ENCODE results near the gene SIPA1L2.

SIPA1L2 gene

GRCh38 chr1:232630047-232630893 is at the start of gene SIPA1L2:
Gene SIPA1L2 (minus strand): TSS chr1:232630133. CDS start chr1:232515339, 114,794 bp downstream.
- Histone ChIP-seq H3K27ac (peak within 1 kb of the TSS; percentile 88), H3K9me3 (no peaks in the 10 kb centered on the region), H3K4me1 (peaks cover 0 to 15% (median 3%) of the 10 kb centered on the region in 4 donors), H3K36me3 (no peaks in the 10 kb centered on the region), H3K27me3 (no peaks in the 10 kb centered on the region), H3K4me3 (peak within 1 kb of the TSS; percentile 70 to 92)
- intact Hi-C loops (cut with DNase I; ENCODE audit: low total_unique reads), result loop anchor here (10.0 kb wide), 1 partner anchor 765 kb away; no protein-coding TSS in a partner anchor
- DNase-seq, result peak; percentile 93 to 96
- TF ChIP-seq CTCF (IDR thresholded peaks at IDR 0.05), result peak; percentile 8 to 20

- DNase-seq, result no peak
Observed at GRCh38 chr1:232678185-232678886, 48.4 kb upstream of the SIPA1L2 start.

DNA sequence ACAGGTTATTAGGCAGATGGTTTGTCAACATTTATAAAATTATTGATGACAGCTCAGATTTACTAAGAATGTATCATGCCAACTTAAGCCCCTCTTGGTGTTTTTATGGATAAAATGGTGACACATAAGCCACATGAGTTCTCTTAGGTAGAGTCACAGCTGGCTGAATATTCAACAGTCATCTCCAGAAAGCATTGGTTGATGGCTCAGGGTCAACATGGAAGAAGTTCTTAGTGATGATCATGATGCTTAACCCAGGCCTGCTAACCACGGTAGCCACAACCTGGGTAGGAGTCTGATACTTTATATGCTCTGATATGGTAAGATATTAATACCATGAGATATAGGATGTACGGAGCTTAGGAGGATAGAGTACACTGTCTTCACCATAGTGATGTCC is 46.4 kb upstream of the SIPA1L2 start:
- no peaks in the 10 kb centered on the region for H3K9me3 ChIP-seq
- no peak overlapping the region for H3K4me3 ChIP-seq
- intact Hi-C loops (cut with DNase I; ENCODE audit: low total_unique reads), result no loop called here
- no peaks in the 10 kb centered on the region for H3K4me1 ChIP-seq
- H3K27me3 ChIP-seq, result no peaks in the 10 kb centered on the region
- no peaks in the 10 kb centered on the region for H3K36me3 ChIP-seq
- no peak for DNase-seq
- no peak for TF ChIP-seq CTCF (IDR thresholded peaks at IDR 0.05)
- H3K27ac ChIP-seq, result no peak overlapping the region

More at GRCh38 chr1:232678185-232678886, 48.4 kb upstream of the SIPA1L2 start:
- TF ChIP-seq CTCF (IDR thresholded peaks at IDR 0.05), result no peak
- H3K27ac ChIP-seq, result no peak overlapping the region
- H3K27me3 ChIP-seq, result no peaks in the 10 kb centered on the region
- no peaks in the 10 kb centered on the region for H3K9me3 ChIP-seq
- intact Hi-C loops (cut with DNase I; ENCODE audit: low total_unique reads), result no loop called here
- H3K4me1 ChIP-seq, result no peaks in the 10 kb centered on the region
- no peak overlapping the region for H3K4me3 ChIP-seq
- no peaks in the 10 kb centered on the region for H3K36me3 ChIP-seq

- H3K27ac ChIP-seq, result no peak overlapping the region
- TF ChIP-seq CTCF (IDR thresholded peaks at IDR 0.05), result no peak
- no peak overlapping the region for H3K4me3 ChIP-seq
- H3K36me3 ChIP-seq, result no peaks in the 10 kb centered on the region
- H3K9me3 ChIP-seq, result no peaks in the 10 kb centered on the region
- no peaks in the 10 kb centered on the region for H3K4me1 ChIP-seq
- DNase-seq, result no peak
- no peaks in the 10 kb centered on the region for H3K27me3 ChIP-seq
- intact Hi-C loops (cut with DNase I; ENCODE audit: low total_unique reads), result no loop called here
Observed at GRCh38 chr1:232675898-232676297, 46.0 kb upstream of the SIPA1L2 start.

DNA sequence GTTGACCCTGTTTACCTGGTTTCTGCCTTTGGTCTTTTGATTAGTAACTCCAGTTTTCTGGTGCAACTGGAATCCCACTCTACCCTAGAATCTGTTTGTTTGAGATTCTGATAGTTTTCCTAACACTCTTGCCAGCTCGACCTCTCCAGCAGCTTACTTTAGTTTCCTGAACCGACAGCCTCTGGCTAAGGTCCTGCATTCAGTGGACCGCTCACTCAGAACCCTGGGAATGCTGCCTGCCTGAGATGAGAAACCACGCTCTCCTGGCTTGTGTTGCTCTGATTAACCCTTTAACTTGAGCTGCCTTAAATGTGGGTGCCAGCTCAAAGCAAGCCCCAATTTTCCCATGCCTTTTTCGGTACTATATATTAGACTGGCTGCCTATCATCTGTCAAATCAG is 45.3 kb upstream of the SIPA1L2 start:
- no peak overlapping the region for H3K27ac ChIP-seq
- DNase-seq, result no peak
- H3K27me3 ChIP-seq, result no peaks in the 10 kb centered on the region
- intact Hi-C loops (cut with DNase I; ENCODE audit: low total_unique reads), result no loop called here
- no peak for TF ChIP-seq CTCF (IDR thresholded peaks at IDR 0.05)
- no peaks in the 10 kb centered on the region for H3K9me3 ChIP-seq
- H3K4me1 ChIP-seq, result no peaks in the 10 kb centered on the region
- no peaks in the 10 kb centered on the region for H3K36me3 ChIP-seq
- no peak overlapping the region for H3K4me3 ChIP-seq
